ENCODE results near the gene UMODL1. TPM values are rescaled to one million over a fixed set of nuclear protein-coding genes. Genes with fewer than 3 reads are reported as not detected.

UMODL1 gene
- total RNA-seq, 1 experiment from 2014 or later: not detected

DNA sequence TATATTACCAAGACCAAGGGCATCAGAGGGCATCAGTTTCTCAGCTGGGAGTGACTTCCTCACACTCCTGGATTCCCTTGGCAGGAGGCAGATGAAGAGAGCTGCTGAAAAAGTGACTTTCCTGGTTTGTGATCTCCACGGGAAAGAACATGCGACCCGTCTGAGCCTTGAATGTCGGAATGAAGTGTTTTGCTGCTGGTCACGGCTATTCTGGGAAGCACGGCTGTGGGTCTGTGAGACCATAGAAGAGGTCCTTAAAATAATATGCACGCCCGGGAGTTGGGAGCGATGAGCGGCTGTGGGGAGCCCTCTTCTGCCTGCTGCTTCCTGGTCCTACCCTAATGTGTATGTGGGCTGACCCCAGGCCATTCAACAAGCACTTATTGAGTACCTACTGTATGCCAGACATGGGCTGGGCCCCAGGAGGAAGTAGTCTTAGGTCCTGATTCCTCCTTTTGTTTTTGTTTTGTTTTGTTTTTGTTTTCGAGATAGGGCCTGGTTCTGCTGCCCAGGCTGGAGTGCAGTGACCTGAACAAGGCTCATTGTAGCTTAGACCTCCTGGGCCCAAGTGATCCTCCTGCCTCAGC is 13.2 kb upstream of the UMODL1 start:
- DNase-seq: no peak
- ChIA-PET POLR2A (ENCODE audit: unreplicated experiment) (no interaction called here), CTCF (interaction anchor here (0.6 kb wide), 1 partner anchor 29 kb away, joined by 6 read pairs; no protein-coding TSS in a partner anchor)
- H3K27ac ChIP-seq: 0 out of 2 replicates have a peak overlapping the region, but pooled peaks have one; percentile 32
- H3K4me3 ChIP-seq: peak overlapping the region; percentile 51; the same call in 1 of the 2 replicates
- no peaks in the 10 kb centered on the region for H3K9me3 ChIP-seq (ENCODE audit: insufficient read depth, low read depth)
- peak overlapping the region; percentile 77 for H3K4me2 ChIP-seq
- TF ChIP-seq, protein P1, sequence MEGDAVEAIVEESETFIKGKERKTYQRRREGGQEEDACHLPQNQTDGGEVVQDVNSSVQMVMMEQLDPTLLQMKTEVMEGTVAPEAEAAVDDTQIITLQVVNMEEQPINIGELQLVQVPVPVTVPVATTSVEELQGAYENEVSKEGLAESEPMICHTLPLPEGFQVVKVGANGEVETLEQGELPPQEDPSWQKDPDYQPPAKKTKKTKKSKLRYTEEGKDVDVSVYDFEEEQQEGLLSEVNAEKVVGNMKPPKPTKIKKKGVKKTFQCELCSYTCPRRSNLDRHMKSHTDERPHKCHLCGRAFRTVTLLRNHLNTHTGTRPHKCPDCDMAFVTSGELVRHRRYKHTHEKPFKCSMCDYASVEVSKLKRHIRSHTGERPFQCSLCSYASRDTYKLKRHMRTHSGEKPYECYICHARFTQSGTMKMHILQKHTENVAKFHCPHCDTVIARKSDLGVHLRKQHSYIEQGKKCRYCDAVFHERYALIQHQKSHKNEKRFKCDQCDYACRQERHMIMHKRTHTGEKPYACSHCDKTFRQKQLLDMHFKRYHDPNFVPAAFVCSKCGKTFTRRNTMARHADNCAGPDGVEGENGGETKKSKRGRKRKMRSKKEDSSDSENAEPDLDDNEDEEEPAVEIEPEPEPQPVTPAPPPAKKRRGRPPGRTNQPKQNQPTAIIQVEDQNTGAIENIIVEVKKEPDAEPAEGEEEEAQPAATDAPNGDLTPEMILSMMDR (conservative IDR thresholded peaks at IDR 0.05): no peak
- no peak for TF ChIP-seq EZH2 (IDR thresholded peaks at IDR 0.05; ENCODE audit: low read depth)
- peaks cover 26% of the 10 kb centered on the region for H3K4me1 ChIP-seq (replicated peaks; ENCODE audit: insufficient read depth)
- H3F3A ChIP-seq (ENCODE audit: insufficient read depth, low read depth): peaks cover 23% of the 10 kb centered on the region; the same call in 1 of the 2 replicates
- no peak overlapping the region for H2AFZ ChIP-seq
- no peaks in the 10 kb centered on the region for H3K9me2 ChIP-seq (ENCODE audit: insufficient read depth)
- H3K79me2 ChIP-seq (ENCODE audit: low read depth): no peaks in the 10 kb centered on the region
- no TSS peak for BruUV-seq (replicated peaks)
- intact Hi-C loops (cut with micrococcal nuclease; ENCODE audit: unreplicated experiment): loop anchor here (2.0 kb wide), 1 partner anchor 37 kb away; no protein-coding TSS in a partner anchor
- peaks cover 2% of the 10 kb centered on the region; the same call in 1 of the 2 replicates for H3K27me3 ChIP-seq (ENCODE audit: insufficient read depth, low read depth)
- no peaks in the 10 kb centered on the region for H4K20me1 ChIP-seq (ENCODE audit: insufficient read depth)
- H3K36me3 ChIP-seq (ENCODE audit: low read depth): no peaks in the 10 kb centered on the region

DNA sequence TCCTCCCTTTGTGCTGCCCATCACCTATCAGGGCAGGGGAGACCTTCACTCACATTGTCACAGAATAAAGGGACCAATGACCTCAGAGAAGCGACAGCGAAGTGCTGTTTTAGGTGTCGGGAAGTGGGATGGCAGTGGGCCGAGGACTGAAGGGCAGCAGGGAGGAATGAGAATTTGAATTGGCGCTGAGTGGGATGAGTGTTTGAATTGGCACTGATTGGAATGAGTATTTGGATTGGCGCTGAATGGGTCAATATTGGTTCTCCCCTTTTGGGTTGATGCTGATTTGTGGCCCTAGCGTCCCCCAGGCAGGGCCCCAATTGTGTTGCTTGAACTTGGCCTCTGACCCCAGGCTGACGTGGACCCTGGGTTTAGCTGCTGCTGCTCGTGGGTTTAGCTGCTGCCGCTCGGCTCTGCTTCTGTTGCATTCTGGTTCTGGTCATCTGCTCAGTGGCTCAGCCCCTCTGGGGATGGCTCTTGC is 12.4 kb upstream of the UMODL1 start:
- H3K9me3 ChIP-seq (ENCODE audit: insufficient read depth, low read depth): no peaks in the 10 kb centered on the region
- no peak overlapping the region for H2AFZ ChIP-seq
- no peaks in the 10 kb centered on the region for H3K9me2 ChIP-seq (ENCODE audit: insufficient read depth)
- ChIA-PET POLR2A (ENCODE audit: unreplicated experiment) (no interaction called here), CTCF (interaction anchor here (0.6 kb wide), 1 partner anchor 28 kb away, joined by 6 read pairs; no protein-coding TSS in a partner anchor)
- peaks cover 26% of the 10 kb centered on the region for H3K4me1 ChIP-seq (replicated peaks; ENCODE audit: insufficient read depth)
- BruUV-seq (replicated peaks): no TSS peak
- H3K4me2 ChIP-seq: no peak overlapping the region
- intact Hi-C loops (cut with micrococcal nuclease; ENCODE audit: unreplicated experiment): no loop called here
- no peak overlapping the region for H3K27ac ChIP-seq
- TF ChIP-seq, protein P1 (conservative IDR thresholded peaks at IDR 0.05): no peak
- TF ChIP-seq EZH2 (IDR thresholded peaks at IDR 0.05; ENCODE audit: low read depth): no peak
- no peaks in the 10 kb centered on the region for H3K36me3 ChIP-seq (ENCODE audit: low read depth)
- H3F3A ChIP-seq (ENCODE audit: insufficient read depth, low read depth): peaks cover 23% of the 10 kb centered on the region; the same call in 1 of the 2 replicates
- no peaks in the 10 kb centered on the region for H3K27me3 ChIP-seq (ENCODE audit: insufficient read depth, low read depth)
- no peaks in the 10 kb centered on the region for H3K79me2 ChIP-seq (ENCODE audit: low read depth)
- H3K4me3 ChIP-seq: no peak overlapping the region
- DNase-seq: no peak
- H4K20me1 ChIP-seq (ENCODE audit: insufficient read depth): no peaks in the 10 kb centered on the region

DNA sequence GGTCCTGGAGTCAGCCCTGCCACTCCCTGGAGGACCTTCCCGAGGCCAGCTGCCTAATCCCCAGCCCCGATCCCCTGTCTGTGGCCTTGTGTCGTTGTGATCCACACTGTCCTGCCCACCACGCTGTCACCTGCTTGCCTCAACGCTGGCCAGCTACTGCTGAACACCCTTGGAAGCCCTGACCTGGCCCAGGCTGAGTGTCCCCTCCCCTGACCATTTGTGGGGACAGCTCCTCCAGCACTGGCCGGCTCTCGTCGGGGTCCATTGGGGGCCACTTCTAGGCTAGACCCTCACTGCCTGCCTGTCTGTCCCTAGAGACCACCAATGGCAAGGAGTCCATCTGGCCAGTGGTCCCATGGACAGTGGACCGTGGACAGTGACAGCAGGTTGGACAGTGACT is 12.0 kb upstream of the UMODL1 start:
- no peak overlapping the region for H3K27ac ChIP-seq
- TF ChIP-seq EZH2 (IDR thresholded peaks at IDR 0.05; ENCODE audit: low read depth): no peak
- TF ChIP-seq, protein P1 (conservative IDR thresholded peaks at IDR 0.05): no peak
- no TSS peak for BruUV-seq (replicated peaks)
- H3K9me2 ChIP-seq (ENCODE audit: insufficient read depth): no peaks in the 10 kb centered on the region
- no peak overlapping the region for H2AFZ ChIP-seq
- H3F3A ChIP-seq (ENCODE audit: insufficient read depth, low read depth): peaks cover 23% of the 10 kb centered on the region; the same call in 1 of the 2 replicates
- no peaks in the 10 kb centered on the region for H3K36me3 ChIP-seq (ENCODE audit: low read depth)
- no peak overlapping the region for H3K4me2 ChIP-seq
- intact Hi-C loops (cut with micrococcal nuclease; ENCODE audit: unreplicated experiment): no loop called here
- no peak overlapping the region for H3K4me3 ChIP-seq
- H3K4me1 ChIP-seq (replicated peaks; ENCODE audit: insufficient read depth): peaks cover 26% of the 10 kb centered on the region
- H3K79me2 ChIP-seq (ENCODE audit: low read depth): no peaks in the 10 kb centered on the region
- no peaks in the 10 kb centered on the region for H3K9me3 ChIP-seq (ENCODE audit: insufficient read depth, low read depth)
- DNase-seq: no peak
- no peaks in the 10 kb centered on the region for H4K20me1 ChIP-seq (ENCODE audit: insufficient read depth)
- POLR2A ChIA-PET (ENCODE audit: unreplicated experiment): no interaction called here
- H3K27me3 ChIP-seq (ENCODE audit: insufficient read depth, low read depth): no peaks in the 10 kb centered on the region
- CTCF ChIA-PET: no interaction called here
